ENCODE data around the gene NAV2.

- TF ChIP-seq CTCF (conservative IDR thresholded peaks at IDR 0.05 in 1 of 2, IDR thresholded peaks at IDR 0.05 in 1 of 2; ENCODE audit: extremely low read depth in 1 of 2, insufficient read depth in 1 of 2, low read depth in 1 of 2, low read length in 2 of 2): no peak
- TF ChIP-seq EZH2 (IDR thresholded peaks at IDR 0.05; ENCODE audit: borderline replicate concordance, low read length): no peak
These were observed 319.5 kb downstream of the NAV2 start for GRCh38 chr11:20032127-20032526.
